NCI-H345 treated with DMSO at 0.1 percent for 48 hours (cell line): Measurements from ENCODE around the gene CYP3A7.
"Not testable (repeated sequence)": the region's sequence is repeated elsewhere in the genome, so short reads cannot be mapped to it uniquely, and the experiment has no call there.

Source experiments
- DNase-seq: peaks from one replicate; lab custom pipeline; 2025; ENCODE audit not compliant: unreplicated experiment; lab: John Stamatoyannopoulos, UW

The CYP3A7 gene

DNA sequence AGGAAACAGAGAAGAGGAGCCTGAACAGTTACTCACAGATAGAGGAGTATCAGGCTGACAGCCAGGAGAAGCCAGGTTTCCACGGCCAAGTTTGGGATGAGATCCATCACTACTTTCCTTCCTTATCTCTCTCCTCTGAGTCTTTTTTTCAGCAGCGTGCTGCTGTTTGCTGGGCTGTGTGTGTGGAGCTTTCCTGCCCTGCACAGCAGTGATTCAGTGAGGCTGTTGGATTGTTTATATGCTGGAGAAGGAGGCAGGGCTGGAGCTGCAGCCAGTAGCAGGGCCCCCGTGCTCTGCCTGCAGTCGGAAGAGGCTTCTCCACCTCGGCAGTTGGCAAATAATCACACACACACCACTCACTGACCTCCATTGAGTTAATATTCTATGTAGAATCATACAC is at the start of gene CYP3A7:
CYP3A7 (minus strand) TSS at position 210 of the 400 bp plus-strand sequence; CDS start at position 107, 103 bp downstream.
- DNase-seq: no peak

DNA sequence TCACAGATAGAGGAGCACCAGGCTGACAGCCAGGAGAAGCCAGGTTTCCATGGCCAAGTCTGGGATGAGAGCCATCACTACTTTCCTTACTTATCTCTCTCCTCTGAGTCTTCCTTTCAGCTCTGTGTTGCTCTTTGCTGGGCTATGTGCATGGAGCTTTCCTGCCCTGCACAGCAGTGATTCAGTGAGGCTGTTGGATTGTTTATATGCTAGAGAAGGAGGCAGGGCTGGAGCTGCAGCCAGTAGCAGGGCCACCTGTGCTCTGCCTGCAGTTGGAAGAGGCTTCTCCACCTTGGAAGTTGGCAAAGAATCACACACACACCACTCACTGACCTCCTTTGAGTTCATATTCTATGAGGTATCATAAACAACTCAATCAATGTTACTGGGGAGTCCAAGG is 49.0 kb upstream of the CYP3A7 start, which contains the start of gene CYP3A4:
CYP3A4 (minus strand) TSS at position 178 of the 400 bp plus-strand sequence; CDS start at position 75, 103 bp downstream.
- no peak for DNase-seq

DNA sequence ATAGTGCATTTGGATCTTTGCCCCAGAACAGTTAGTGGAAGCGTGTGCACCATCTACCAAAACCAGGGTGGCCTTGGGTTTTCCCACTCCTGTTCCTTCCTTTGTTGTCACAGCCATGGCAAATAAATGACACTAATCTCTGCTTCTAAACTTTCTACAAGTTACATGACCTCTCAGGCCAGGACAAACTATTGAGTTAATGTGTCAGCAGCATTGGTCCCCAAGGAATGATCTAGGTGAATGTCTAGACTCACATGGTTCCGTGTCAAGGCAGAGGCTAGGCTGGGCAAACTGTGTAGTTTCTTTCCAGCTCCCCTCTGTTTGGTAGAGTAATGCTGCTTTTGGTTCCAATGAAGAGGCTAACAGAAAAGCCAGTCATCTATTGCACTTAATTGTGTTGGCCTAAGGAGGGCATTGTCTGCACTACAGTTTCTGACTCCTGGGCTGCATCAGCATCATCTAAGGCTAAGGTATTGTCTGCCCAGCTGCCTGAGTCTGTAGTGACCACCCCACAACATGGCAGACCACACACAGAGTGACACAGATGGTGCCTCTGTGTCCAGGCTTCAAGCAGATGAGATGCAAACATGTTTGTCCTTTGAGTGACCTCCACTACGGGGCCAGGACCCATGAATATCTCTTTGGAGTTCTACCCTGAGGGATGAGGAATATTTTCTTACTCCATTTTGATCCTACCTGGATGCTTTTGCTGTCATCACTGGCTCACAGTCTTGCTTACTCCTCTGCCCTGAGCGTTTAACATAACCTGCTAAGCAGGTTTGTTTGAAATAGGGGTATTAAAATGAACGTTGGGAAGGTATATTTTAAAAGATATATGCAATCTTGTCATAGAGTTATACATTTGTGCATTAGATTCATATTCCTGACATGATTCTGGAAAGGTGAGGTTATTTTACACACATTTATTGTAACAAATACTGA is 47.3 kb upstream of the CYP3A7 start:
- no peak for DNase-seq

DNA sequence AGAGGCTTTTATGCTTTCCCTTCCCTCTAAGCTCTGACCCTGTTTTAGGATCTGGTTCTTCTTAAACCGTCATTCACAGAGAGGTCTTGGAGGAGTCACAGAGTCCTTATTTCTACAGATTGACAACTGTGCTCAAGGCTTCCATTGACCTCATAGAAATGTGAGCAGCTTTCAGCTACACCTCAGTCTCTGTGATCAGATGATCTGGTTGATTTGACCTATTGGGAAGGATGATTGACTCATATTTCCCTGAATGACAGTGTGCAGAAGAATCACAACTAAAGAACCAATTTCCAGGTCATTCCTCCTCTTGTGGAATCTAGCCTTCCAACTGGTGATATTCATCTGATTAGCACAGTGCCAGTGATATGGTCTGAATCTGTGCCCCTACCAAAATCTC is 45.6 kb upstream of the CYP3A7 start:
- no peak for DNase-seq

DNA sequence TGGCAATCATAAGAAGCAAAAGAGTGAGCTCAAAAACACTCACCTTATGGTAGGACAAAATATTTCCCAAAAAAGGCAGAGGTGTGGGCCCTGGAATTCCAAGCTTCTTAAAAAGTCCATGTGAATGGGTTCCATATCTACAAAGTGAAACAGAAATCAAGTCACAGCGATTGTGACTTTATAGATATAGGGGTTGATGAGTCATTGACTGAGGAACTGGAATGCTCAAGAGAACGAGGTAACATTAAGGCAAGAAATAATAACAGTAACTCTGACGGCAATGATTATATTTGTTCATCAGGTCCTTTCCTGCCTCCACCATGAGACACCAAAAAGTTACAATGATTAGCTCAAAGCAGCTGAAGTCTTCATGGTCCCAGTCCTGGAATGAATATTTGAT is 45.0 kb upstream of the CYP3A7 start:
- DNase-seq: no peak

DNA sequence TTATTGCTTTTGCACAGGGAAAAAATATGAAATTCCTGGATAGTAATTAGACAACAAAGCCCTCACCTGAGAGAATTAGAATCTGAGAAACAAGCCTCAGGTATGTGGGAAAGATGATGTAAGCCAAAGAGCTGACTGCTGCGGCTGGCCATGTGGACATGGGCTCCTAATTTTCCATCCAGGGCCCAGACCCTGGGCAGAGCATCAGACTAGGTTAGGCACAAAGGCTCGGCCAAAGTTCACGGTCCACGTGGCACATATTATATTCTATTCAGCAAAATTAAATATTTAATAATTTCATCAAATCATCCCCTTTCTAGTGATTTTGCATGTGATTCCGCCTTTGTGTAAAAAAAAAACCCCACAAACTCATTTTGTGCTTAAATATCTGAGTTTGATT is 43.9 kb upstream of the CYP3A7 start:
- no peak for DNase-seq

DNA sequence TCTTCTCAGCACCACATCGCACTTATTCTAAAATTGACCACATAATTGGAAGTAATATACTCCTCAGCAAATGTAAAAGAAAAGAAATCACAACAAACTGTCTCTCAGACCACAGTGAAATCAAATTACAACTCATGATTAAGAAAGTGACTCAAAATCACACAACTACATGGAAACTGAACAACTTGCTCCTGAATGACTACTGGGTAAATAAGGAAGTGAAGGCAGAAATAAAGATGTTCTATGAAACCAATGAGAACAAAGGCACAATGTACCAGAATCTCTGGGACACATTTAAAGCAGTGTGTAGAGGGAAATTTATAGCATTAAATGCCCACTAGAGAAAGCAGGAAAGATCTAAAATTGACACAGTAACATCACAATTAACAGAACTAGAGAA is 38.4 kb upstream of the CYP3A7 start:
- not testable (repeated sequence) for DNase-seq

DNA sequence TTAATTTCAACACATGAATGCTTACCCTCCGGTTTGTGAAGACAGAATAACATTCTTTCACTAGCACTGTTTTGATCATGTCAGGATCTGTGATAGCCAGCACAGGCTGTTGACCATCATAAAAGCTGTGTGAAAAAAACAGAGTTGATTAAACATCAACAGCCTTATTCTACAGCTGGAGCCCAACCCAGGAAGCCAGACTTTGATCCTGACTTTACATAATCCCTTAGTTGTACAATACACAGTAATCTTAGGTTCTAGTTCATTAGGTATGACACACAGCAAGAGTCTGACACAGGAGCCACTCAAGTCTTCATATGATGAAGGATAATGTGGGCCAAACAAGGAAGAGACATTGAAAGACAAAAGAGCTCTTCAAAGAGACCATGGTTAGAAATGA is 37.6 kb upstream of the CYP3A7 start:
- no peak for DNase-seq

DNA sequence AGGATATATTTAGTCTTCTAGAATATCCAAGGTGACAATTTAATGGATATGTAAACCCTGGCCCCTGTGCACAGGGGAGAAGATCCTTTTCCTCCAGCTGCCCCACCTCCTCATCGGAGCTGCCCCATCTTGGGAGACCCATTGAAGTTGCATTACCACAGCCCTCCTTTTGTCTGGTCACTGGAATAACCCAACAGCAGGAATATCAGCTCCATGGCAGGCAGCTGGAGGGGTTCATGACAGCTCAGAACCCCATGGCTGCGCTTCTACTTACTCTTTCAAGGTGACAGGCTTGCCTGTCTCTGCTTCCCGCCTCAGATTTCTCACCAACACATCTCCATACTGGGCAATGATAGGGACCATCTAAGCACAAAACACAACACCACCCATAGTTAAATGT is 34.5 kb upstream of the CYP3A7 start:
- not testable (repeated sequence) for DNase-seq

DNA sequence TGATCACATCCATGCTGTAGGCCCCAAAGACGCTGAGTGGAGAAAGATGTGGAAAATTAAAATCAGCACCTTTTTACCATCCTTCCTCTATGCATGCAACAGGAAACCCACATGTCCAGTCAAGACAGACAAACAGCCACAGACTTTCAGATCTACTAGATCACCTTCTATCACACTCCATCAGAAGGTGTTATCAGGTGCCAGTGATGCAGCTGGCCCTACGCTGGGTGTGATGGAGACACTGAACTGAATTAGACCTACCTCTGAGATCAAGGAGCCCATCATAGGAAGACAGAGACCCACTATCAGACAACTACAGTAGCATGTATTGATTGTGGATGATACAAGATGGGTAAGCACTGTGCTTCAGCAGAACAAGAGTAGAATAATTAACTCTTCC is 33.5 kb upstream of the CYP3A7 start:
- DNase-seq: no peak

DNA sequence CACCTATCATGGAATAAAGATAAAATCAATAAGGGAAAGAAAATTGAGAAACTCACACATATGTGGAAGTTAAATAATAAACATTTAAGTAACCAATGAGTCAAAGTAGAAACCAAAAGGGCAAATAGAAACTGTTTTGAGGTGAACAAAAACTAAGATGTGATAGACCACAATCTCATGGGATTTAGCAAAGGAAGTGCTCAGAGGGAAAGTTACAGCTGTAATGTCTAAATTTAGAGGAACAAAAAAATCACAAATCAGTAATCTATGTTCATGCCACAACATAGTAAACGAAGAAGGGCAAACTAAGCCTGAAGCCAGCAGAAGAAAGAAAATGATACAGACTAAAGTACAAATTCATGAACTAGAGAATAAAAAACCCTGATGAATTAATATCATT is 32.7 kb upstream of the CYP3A7 start:
- no peak for DNase-seq

DNA sequence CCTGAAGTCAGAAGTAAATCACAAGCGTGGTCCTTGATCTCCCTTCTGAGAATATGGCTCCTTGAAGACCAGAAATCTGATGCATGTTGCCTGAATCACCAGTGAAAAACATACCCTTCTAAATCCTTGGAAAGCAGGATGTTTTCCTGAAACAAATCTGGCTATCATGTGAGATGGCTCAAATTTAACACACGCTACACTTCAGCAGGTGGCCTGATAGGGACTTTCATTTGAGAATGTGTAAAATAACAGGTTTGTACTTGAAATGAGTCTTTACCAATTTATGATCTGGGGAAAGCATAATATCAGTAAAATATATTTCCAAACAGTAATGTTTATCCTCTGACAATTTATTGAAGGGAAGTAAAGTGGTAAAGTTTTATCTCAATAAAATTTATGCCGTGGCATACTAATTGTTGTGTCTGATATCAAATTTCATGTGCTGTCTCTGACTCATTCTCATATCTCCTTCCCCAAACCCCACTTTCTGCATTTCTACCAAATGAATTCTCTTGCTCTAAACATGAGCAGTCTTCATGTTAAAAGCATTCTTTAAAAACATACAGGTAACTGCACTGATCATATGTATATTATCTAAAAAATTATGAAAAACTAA is 31.6 kb upstream of the CYP3A7 start:
- no peak for DNase-seq

DNA sequence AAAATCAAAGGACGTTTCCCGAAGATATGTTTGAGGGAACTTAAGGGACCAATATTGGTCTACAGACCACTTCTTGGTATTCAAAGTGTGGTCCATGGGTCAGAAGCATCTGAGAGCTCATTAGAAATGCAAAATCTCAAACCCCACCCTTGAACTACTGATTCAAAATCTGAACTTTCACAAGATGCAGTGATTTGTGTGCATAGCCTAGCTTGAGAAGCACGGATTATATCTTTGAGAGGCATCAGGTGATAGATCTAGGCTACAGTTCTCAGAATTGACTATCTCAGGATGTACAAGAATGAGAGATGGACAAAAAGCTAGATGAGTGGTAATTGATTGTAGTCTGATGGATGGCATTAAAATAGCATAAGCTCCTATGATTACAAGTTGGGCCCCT is 29.5 kb upstream of the CYP3A7 start:
- no peak for DNase-seq

DNA sequence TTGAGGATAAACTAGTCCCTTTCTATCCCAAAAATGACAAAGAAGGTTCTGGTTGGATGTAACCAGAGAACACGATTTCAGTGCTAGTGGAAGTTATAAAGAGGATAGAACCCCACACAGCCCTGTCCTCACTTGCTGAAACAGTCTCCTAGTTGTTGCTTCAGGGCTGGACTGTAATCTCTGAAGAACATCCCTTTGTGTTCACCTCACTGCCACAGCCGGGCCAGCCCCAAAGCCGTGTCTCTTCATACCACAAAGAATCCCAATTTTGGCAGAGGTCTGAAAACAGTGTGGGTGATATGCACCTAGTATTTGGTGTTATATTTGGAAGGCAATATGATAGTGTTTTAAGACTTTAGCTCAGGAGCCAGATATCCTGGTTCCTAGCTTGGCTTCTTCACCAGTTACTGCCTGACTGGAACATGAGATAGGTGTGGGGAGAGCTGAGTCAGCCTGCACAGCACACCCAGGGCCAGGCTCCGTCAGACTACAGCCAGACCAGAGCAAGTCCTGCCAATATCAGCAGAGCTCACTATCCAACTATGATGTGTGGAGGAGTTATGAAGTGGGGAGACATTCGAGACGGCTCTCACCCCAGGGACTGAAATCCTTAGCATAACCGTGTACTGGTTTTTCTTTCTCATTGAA is 27.8 kb upstream of the CYP3A7 start:
- no peak for DNase-seq

DNA sequence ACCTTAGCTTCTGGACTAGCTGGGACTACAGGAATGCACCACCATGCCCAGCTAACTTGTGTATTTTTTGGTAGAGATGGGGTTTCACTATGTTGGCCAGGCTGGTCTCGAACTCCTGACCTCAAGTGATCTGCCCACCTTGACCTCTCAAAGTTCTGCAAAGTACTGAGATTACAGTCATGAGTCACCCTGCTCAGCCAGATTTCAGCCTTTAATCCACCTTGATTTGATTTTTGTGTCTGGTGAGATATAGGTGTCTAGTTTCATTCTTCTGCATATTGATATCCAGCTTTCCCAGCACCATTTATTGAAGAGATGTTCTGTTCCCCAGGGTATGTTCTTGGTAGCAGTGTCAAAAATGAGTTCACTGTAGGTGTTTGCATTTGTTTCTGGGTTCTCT is 20.1 kb upstream of the CYP3A7 start:
- DNase-seq: no peak

DNA sequence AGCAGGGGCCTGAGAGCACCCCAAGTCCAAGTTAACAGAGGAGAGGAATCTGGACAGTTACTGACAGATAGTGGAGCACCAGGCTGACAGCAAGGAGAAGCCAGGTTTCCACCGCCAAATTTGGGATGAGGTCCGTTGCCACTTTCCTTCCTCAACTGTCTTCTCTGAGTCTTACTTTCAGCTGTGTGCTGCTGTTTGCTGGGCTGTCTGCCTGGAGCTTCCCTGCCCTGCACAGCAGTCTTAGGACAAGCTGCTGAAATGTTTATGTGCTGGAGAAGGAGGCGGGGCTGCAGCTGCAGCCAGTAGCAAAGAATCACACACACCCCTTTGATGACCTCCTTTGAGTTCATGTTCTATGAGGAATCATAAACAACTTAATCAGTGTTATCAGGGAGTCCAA is 17.4 kb upstream of the CYP3A7 start:
- no peak for DNase-seq

DNA sequence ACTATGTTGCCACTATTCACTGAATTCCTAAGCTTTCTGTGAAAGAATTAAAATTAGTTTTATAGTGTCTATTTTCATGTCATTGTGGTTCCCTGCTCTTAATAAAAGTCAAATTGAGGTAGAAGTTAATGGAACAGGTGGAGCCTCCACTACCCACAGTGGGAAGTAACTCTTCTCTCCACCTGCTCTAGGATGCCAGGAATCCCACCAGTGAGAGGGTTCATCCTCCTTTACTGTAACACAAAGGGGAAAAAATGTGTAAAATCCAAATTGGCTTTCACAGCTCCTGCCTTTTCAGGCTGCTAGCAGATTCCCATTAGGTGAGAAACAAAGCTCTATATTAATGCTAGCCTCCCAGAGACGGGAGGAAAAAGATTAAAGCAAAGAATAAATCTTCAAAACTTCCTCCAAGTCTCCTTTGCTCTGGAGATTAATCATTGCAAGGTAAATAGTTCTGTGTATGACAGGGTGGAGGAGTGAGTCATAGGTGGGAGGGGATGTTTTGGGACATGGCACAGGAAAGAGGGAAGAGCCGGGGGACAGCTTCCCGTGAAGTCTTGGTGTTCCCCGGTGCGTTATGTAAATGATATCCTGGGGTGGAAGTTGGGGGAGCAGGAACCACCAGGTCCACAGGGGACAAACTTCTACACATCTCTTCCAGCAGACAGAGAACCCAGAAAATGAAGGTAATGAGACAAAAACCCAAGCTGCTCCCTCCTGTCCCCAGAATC is 16.5 kb upstream of the CYP3A7 start:
- DNase-seq: not testable (repeated sequence)

DNA sequence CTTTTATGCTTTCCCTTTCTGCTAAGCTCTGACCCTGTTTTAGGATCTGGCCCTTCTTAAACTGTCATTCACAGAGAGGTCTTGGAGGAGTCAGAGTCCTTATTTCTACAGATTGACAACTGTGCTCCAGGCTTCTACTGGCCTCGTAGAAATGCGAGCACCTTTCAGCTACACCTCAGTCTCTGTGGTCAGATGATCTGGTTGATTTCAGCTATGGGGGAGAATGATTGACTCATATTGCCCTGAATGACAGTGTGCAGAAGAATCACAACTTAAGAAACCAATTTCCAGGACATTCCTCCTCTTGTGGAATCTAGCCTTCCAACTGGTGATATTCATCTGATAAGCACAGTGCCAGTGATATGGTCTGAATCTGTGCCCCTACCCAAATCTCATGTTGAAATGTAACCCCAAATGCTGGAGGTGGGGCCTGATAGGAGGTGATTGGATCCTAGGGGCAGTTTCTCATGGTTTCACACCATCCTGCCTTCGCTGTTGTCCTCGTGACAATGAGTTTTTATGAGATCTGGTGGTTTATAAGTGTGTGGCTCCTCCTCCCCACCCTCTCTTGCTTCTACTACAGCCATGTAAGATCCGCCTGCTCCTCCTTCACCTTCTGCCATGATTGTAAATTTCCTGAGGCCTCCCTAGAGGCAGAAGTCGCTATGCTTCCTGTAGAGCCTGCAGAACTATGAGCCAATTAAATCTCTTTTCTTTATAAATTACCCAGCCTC is 14.0 kb upstream of the CYP3A7 start:
- no peak for DNase-seq

DNA sequence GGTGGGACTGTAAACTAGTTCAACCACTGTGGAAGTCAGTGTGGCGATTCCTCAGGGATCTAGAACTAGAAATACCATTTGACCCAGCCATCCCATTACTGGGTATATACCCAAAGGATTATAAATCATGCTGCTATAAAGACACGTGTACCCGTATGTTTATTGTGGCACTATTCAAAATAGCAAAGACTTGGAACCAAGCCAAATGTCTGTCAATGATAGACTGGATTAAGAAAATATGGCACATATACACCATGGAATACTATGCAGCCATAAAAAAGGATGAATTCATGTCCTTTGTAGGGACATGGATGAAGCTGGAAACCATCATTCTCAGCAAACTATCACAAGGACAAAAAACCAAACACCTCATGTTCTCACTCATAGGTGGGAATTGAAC is 11.9 kb upstream of the CYP3A7 start:
- not testable (repeated sequence) for DNase-seq

DNA sequence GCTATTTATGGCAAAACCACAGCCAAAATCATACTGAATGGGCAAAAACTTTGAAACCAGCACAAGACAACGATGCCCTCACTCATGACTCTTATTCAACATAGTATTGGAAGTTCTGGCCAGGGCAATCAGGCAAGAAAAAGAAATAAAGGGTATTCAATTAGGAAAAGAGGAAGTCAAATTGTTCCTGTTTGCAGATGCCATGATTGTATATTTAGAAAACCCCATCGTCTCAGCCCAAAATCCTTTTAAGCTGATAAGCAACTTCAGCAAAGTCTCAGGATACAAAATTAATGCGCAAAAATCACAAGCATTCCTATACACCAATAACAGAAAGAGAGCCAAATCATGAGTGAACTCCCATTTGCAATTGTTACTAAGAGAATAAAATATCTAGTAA is 10.4 kb upstream of the CYP3A7 start:
- not testable (repeated sequence) for DNase-seq
